Stimulated activated CD4-positive, alpha-beta T cell treated with anti-CD3 and anti-CD28 coated beads, TNF-alpha, amount 100 ng/mL, for 24 hours (primary cell): Measurements from ENCODE around the gene SKAP2.
A peak's percentile ranks its signal among the peaks of the same experiment; 100 is the strongest.

ENCODE experiments used
- DNase-seq, 3 experiments: peaks; one replicate each; pipeline ENCODE4 v3.0.0-alpha.2; 2020; ENCODE audit warnings: low read depth in 3 of 3

Gene SKAP2

GRCh38 chr7:26638140-26638539, 226.2 kb downstream of the SKAP2 start:
- DNase-seq = no peak

GRCh38 chr7:26637610-26638009, 226.8 kb downstream of the SKAP2 start:
- no peak for DNase-seq

- DNase-seq = no peak
Observed at GRCh38 chr7:26636808-26637207, 227.6 kb downstream of the SKAP2 start.

GRCh38 chr7:26633557-26633956, 230.8 kb downstream of the SKAP2 start:
- no peak for DNase-seq

- DNase-seq = no peak
Observed at GRCh38 chr7:26631601-26632000, 232.8 kb downstream of the SKAP2 start.

- no peak for DNase-seq
Observed at GRCh38 chr7:26630941-26631580, 233.3 kb downstream of the SKAP2 start.

GRCh38 chr7:26630361-26630760, 234.0 kb downstream of the SKAP2 start:
- DNase-seq = no peak

- DNase-seq = no peak
Observed at GRCh38 chr7:26629696-26630095, 234.7 kb downstream of the SKAP2 start.

- no peak for DNase-seq
Observed at GRCh38 chr7:26627891-26628341, 236.5 kb downstream of the SKAP2 start.

- no peak for DNase-seq
Observed at GRCh38 chr7:26627221-26627620, 237.2 kb downstream of the SKAP2 start.

GRCh38 chr7:26626687-26627086, 237.7 kb downstream of the SKAP2 start:
- DNase-seq = no peak

- no peak for DNase-seq
Observed at GRCh38 chr7:26626156-26626555, 238.2 kb downstream of the SKAP2 start.

- no peak for DNase-seq
Observed at GRCh38 chr7:26625286-26625685, 239.1 kb downstream of the SKAP2 start.

- no peak for DNase-seq
Observed at GRCh38 chr7:26624839-26625238, 239.6 kb downstream of the SKAP2 start.

GRCh38 chr7:26624431-26624830, 240.0 kb downstream of the SKAP2 start:
- DNase-seq = no peak

- peak in 1 of 3 experiments; percentile 5 for DNase-seq
Observed at GRCh38 chr7:26620352-26620751, 244.0 kb downstream of the SKAP2 start.

- no peak for DNase-seq
Observed at GRCh38 chr7:26619348-26619984, 244.9 kb downstream of the SKAP2 start.

- no peak for DNase-seq
Observed at GRCh38 chr7:26618898-26619297, 245.5 kb downstream of the SKAP2 start.

- DNase-seq = no peak
Observed at GRCh38 chr7:26618449-26618848, 245.9 kb downstream of the SKAP2 start.
